Measurements from ENCODE around the gene PGM5.
"Not testable (repeated sequence)": the region's sequence is repeated elsewhere in the genome, so short reads cannot be mapped to it uniquely, and the experiment has no call there.

The PGM5 gene

GRCh38 chr9:68356380-68357118 lies at the start of gene PGM5:
PGM5 (plus strand) TSS chr9:68356611; CDS start chr9:68357128, 517 bp downstream.
- not testable (repeated sequence) for DNase-seq

- DNase-seq, result not testable (repeated sequence)
Observed at GRCh38 chr9:68307127-68307526, 49.3 kb upstream of the PGM5 start.

- DNase-seq, result not testable (repeated sequence)
Observed at GRCh38 chr9:68307654-68308053, 48.8 kb upstream of the PGM5 start.

- DNase-seq, result not testable (repeated sequence)
Observed at GRCh38 chr9:68311208-68311607, 45.2 kb upstream of the PGM5 start.

- DNase-seq, result not testable (repeated sequence)
Observed at GRCh38 chr9:68318209-68318608, 38.2 kb upstream of the PGM5 start.

- DNase-seq, result not testable (repeated sequence)
Observed at GRCh38 chr9:68323749-68324148, 32.7 kb upstream of the PGM5 start.

- DNase-seq, result not testable (repeated sequence)
Observed at GRCh38 chr9:68324518-68324917, 31.9 kb upstream of the PGM5 start.

GRCh38 chr9:68329106-68329505 lies 27.3 kb upstream of the PGM5 start:
- not testable (repeated sequence) for DNase-seq

GRCh38 chr9:68330531-68331173 lies 25.8 kb upstream of the PGM5 start:
- DNase-seq, result not testable (repeated sequence)

GRCh38 chr9:68332122-68332521 lies 24.3 kb upstream of the PGM5 start:
- DNase-seq, result not testable (repeated sequence)

- not testable (repeated sequence) for DNase-seq
Observed at GRCh38 chr9:68335935-68336334, 20.5 kb upstream of the PGM5 start.

- peak; percentile 54 for DNase-seq
Observed at GRCh38 chr9:68336639-68337339, 19.6 kb upstream of the PGM5 start.

GRCh38 chr9:68338000-68338399 lies 18.4 kb upstream of the PGM5 start:
- DNase-seq, result not testable (repeated sequence)

GRCh38 chr9:68342265-68343025 lies 14.0 kb upstream of the PGM5 start:
- DNase-seq, result not testable (repeated sequence)

- not testable (repeated sequence) for DNase-seq
Observed at GRCh38 chr9:68343242-68343641, 13.2 kb upstream of the PGM5 start.

GRCh38 chr9:68343992-68344391 lies 12.4 kb upstream of the PGM5 start:
- DNase-seq, result not testable (repeated sequence)

- not testable (repeated sequence) for DNase-seq
Observed at GRCh38 chr9:68351689-68352088, 4.7 kb upstream of the PGM5 start.

- DNase-seq, result not testable (repeated sequence)
Observed at GRCh38 chr9:68355993-68356379, 425 bp upstream of the PGM5 start.

GRCh38 chr9:68357119-68357714 lies 806 bp downstream of the PGM5 start:
- DNase-seq, result not testable (repeated sequence)

- not testable (repeated sequence) for DNase-seq
Observed at GRCh38 chr9:68366933-68367547, 10.6 kb downstream of the PGM5 start.

GRCh38 chr9:68375789-68376188 lies 19.4 kb downstream of the PGM5 start:
- DNase-seq, result not testable (repeated sequence)

- not testable (repeated sequence) for DNase-seq
Observed at GRCh38 chr9:68377723-68378122, 21.3 kb downstream of the PGM5 start.
